ENCODE measurements around the gene UBE2M.

Gene UBE2M

DNA sequence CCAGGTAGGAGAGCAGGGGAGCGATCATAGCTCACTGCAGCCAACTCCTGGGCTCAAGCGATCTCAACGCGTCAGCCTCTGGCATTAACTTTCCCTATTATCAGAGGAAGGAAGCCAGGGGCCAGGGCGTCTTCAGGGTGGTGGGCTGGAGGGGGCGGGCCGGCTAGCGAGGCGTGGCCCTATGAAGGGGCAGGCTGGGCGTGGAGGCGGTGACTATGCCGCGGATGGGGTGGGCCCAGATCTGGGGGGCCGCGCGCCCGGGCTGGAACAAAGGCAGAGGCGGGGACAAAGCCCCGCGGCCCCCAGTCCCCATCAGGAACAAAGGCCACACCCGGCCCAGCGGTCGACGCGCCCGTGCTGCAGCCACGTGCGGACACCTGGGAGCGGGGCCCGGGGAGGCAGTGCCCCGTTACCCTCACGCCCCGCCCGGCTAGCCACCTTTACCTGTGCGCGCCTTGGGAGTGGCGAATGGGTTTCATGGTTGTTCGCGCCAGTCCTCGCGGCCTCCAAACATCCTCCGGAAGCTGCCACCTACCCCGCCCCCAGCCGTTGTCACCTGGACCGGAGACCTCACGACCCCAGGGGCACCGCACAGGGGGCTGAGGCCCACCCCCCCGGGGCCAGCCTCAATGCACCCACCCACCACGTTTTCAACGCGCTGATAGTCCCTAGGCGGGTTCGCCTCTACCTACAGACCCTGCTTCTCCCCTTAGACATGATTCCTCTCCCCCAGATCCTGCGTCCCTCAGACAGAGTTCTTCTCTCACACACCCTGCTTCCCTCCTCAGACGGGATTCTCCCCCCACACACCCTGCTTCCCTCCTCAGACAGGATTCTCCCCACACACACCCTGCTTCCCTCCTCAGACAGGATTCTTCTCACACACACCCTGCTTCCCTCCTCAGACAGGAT is 19.9 kb downstream of the UBE2M start:
- DNase-seq: no peak

DNA sequence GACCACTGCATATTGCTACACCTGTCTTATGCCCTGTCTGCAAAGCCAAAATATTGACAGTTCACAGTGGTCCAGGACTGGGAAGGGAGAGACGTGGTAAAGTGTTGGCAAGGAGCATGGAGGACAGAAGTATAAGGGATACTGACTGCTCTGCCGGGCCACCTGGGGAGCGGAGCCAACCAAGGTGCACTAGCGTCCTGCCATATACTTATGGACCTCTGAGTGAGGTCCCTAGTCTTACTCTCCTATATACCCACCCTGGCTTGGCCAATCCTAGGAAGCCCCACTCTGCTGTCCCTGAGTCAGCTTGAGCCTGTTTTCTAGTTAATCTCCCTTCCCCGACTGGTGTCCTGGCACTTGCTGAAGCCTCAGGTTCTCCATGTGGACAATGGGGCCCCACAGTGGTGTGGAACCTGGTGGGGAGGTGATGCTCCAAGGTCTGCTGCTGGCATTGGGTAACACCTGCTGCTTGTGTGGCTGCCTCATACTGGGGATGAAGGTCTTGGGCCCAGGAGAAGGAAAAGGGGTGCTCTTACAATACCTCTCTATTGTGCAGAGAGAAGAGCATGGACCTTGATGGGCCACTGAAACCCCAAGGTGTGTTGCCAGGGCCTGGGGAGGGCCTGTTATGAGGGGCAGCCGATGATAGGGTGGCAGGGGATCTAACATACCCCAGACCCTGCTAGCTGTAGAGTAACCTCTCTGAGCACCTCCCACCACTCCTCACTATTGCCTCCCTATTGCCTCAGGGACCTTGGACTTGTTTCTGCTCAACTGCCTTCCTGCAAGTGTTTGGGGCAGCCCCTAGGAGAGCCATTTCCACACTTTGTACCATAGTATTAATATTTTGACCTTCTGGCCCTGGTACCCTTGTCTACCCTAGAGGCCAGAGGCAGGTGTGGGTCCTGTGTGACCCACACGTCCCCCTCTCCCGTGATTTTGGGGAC is 21.3 kb downstream of the UBE2M start:
- no peak for DNase-seq

DNA sequence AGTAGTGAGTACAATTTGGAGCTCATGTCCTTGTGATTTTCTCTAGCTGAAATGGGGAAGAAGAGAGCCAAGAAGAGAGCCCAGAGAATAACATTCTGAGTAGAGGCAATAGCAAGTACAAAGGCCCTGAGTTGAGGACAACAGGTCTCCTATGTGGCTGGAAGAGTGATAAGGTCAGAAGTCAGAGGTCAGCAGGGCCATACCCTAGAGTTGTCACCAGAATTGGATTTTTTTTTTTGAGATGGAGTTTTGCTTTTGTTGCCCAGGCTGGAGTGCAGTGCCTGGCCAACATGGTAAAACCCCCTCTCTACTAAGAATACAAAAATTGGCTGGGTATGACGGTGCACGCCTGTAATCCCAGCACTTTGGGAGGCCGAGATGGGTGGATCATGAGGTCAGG is 22.6 kb downstream of the UBE2M start:
- no peak for DNase-seq

DNA sequence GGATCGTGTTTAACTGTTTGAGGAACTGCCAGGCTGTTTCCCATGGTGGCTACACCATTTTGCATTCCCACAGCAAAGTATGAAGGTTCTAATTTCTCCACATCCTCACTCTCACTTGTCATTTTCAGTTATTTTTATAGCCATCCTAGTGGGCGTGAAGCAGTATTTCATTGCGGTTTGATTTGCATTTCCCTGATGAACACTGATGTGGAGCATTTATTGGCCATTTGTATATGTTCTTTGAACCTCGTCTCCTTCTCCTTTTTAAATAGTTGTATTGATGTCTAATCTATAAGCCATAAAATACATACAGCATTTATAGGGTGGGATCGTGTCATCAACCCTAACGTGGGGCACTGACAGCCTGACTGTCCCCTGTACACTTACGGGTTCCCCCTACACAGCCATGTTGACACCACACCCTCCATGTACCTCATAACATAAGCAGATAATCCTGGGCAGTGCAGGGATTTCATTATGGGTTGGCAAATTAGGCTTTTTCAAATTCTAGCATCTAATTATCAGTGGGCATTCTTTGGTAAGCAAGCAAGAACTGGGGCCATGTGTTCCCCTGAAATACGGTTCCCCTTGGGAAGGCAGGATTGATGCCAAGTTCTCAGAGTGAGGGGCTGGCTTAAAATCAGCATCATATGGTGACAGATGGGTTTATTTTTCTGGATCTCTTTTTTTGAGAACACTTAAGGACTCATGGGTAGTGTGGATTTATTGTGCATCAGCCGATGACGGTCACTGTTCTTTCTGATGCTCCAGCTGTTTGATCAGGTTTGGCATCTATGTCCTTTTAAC is 27.2 kb downstream of the UBE2M start:
- no peak for DNase-seq

DNA sequence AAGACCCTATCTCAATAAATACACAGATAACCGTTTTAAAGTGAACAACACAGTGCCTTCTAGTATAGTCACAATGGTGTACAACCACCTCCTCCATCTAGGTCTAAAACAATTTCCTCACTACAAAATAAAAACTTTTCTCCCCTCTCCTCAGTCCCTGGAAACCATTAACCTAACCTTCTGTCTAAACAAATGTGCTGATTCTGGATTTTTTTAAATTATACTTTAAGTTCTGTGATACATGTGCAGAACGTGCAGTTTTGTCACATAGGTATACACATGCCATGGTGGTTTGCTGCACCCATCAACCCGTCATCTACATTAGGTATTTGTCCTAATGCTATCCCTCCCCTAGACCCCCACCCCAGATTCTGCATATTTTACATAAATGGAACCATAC is 29.0 kb downstream of the UBE2M start:
- DNase-seq: no peak

DNA sequence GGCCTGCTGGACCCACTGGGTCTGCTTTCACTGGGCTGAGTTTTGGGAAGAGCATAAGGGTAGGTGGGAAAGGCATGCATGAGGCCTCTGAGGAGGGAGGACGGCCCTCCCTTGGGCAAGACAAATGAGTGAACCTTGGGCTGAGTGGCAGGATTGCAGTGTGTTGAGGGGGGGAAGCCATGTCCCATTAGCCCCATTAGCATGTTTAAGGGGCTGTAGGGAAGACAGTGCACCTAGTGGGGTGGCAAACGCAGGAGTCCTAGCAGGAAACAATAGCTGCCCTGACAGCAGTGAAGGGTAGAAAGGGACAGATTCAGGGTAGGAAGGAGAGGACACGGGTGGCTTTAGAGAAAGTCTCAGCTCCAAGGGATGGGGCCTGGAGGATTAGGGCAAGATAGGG is 35.7 kb downstream of the UBE2M start:
- no peak for DNase-seq

DNA sequence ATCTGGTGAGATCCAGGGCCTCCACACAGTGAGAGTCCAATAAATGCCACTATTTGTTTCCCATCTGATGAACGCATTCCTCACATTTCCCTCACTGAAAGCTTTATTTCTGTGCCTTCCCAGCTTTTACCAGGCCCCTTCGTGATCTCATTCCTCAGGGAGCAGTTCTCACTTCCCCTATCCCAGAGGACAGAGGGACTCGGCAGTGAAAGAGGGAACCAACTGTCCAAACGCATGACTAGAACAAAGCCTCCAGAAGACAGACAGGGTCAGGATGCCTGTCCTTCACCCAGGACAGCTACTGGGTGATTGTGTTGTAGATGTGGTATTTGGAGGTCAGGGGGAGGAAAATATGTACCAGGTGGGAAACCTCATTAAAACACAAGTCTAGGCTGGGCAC is 36.8 kb downstream of the UBE2M start:
- no peak for DNase-seq

DNA sequence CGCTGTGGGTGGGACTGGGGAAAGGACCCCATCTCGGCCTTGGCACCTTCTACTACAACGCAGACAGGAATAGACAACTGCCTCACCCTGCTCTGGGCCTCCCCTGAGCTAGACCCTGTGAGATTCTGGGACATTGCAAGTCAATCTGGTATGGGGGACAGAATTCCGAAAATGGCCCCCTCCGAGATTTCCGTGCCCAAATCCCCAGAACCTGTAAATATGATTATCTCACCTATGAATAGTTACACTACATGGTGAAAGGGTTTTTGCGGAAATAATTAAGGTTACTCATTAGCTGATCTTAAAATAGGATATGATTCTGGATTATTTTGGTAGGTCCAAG is 38.2 kb downstream of the UBE2M start:
- no peak for DNase-seq

DNA sequence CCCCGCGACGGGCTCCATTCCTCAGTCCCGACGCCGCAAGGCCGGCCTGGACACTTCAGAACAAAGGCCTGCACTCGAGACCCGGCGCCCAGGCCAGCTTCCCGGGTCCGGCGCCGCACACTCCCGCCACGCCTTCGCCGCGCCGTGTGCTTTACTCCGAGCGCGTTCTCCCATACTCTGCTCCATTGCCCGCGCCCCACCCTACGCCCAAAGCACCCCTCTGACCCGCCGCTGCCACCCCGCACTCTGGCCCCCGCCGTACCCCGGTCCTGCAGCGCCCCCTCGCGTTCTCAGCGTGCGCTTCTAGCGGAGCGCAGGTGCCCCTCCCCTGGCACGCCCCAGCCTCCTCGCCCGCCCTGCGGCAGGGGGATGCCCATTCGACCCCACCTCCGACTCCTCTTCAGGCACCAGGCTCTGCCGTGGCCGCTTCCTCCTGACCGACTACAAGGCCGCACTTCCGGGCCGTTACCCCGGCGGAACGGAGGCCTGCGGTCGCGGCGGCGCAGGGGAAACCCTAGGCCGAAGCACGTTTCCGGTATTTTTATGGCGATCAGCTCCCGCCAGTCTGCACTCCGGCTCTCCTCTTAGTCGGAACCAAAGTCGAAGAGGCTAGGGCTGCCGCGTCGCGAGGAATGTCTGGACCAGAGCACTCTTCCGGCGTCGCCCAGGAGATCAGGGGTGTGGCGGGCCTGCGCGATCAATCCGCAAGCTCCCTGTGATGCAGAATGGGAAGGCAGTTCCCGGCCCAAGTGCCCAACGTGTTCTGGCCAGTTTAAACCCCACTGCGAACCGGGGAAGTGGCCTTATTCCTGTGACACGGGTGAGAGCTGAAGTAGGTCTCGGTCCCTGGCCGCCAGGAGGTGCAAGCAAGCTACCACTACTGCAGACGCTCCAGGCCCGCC is 38.8 kb downstream of the UBE2M start, which contains the start of gene ZBTB45:
ZBTB45 (minus strand) TSS at position 456 of the 902 bp plus-strand sequence. CDS start 2,137 bp downstream, outside the sequence.
- DNase-seq: peak; percentile 98

DNA sequence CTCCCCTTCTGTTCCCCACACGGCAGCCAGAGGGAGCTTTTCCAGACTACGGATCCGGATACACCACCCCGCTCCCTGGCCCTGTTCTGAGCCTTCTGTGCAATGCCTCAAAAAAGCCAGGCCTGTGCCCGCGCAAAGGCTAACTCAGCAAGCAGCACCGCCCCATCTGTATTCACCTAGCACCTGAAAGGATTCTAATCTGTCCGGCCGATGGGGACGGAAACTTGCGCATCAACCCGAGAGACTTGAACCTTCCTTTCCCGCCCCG is 39.4 kb downstream of the UBE2M start:
- DNase-seq: peak; percentile 79

DNA sequence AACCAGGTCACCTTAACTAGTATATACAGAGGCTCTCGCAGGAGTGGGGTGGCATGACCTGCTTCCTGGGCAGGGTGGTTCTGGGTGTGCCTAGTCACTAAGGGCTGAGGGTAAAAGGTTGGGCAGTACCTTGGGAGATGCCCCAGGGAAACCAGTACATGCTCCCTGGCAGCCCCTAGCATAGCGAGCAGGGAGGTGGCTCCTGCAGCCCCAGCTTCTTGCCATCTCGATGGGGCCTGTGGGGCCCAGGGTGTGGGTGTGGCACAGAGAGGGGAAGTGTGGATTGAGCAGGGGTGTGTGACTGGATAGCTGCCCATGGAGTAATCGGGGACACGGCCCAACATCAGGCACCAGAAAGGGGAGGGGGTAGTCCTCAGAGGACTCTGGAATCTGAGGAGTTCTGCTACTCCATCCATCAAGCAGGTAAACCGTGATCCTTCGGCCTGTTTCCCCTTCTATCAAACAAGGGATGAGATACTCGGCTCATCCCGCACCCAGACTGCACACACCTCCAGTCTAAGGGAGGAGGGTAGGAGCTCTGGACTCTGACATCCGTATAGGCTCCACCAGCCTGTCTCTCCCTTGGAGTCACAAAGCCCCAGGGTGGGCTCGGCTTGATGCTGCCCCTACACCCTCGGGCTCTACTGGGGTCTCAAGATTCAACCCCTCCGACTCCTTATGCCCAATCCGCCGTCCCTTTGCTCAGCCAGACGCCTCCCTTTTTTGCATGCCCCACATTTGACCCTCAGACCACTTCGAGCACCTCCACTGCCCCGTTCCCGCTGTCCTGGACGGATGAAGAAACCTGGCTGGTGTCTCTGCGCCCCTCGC is 39.9 kb downstream of the UBE2M start:
- DNase-seq: no peak

DNA sequence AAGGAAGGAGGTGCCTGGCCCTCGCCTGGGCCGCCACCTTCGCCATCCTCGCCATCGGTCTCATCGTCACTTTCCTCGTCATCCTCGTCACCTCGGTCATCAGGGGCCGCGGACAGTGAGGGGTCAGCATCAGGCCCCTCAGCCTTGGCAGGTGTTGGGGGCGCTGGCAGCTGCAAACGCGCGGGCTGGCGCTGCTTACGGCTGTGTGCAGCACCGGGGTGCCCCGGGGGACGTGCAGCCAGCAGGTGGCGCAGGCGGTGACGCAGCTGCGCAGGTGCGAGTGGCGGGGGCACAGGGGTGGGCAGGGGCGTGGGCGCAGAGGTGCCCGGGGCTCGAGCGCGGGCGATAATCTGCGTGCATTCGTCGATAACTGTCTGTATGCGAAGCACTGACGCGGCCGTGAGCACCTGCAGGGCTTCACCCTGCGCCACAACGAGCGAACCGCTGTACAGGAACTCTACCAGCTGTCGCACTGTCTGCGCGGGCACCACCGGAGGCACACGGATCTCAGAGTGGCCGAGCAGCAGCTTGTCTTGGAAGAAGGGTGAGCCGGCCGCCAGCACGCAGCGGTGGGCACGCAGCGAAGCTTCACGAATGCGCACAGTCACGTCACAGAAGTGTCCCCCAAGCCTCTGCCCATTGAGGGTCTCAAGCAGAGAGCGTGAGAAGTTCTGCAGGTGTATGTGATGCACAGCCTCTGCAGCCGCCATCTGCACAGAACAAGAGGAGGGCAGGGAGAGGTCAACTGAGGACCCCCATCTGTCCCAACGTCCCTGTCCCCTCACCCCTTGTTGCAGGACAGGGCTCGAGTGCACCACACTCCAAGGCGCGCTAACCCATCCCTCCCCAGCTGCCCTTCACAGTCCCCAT is 41.2 kb downstream of the UBE2M start:
- DNase-seq: no peak

DNA sequence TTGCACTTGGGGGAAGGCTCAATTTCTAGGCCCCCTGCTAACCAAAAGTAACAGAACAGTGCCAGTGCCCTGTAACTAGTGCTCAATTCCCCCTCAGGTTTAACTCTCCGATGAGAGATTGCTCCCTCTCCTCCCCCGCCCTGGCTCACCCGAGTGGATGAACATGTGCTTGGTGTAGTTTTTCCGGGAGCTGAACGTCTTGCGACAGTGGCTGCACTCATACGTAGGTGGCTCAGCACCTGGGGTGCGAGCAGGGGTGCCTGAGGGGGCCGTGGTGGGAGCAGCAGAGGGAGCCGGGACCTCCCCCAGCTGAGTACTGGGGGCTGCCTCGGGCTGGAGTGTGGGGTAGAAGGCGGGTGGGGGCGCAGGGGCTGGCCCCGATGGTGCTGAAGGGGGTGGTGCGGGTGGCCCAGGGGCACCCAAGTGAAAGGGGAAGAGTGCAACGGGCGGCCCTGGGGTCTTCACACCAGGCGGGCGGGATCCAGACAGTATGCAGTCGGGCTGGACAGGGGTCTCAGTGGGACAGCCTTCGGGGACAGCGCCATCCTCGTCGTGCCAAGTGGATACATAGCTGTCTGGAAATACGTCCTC is 42.1 kb downstream of the UBE2M start:
- no peak for DNase-seq

DNA sequence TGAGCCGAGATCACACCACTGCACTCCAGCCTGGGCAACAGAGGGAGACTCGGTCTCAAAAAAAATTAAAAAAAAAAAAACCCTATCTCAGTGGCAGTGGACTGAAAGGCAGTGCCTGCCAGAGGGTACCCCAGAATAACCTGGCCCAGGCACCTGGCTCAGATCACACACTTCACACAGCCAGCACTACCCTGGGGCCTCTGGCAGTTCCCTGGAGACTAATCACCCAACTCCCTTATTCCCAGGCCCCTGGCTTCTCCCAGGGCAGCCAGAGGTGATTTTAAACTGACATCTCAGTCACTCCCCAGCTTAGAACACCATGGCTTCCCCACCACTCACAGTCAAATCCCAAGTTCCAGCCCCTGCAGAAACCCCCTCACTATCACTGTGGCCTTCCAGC is 43.2 kb downstream of the UBE2M start:
- DNase-seq: no peak

DNA sequence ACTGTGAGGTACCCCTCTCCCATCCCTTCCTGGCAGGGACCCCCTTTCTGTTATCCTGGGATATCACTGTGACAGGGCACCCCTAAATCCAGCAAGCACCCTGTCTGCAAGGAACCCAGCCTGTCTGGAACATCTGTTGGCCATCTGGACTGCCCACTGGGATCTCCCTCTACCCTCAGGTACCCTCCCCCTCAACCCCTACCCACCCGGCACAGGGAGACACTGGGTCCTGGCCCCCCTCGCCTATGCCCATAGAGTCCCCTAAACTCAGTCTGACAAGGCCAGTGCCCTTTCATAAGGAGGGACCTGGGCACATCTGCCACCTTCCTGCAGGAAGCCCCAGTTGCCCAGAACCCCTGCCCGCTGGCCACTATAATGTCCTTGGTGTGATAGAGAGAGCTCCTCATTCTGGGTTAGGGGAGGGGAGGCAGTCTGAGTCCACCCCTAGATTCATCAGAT is 43.8 kb downstream of the UBE2M start:
- DNase-seq: no peak

DNA sequence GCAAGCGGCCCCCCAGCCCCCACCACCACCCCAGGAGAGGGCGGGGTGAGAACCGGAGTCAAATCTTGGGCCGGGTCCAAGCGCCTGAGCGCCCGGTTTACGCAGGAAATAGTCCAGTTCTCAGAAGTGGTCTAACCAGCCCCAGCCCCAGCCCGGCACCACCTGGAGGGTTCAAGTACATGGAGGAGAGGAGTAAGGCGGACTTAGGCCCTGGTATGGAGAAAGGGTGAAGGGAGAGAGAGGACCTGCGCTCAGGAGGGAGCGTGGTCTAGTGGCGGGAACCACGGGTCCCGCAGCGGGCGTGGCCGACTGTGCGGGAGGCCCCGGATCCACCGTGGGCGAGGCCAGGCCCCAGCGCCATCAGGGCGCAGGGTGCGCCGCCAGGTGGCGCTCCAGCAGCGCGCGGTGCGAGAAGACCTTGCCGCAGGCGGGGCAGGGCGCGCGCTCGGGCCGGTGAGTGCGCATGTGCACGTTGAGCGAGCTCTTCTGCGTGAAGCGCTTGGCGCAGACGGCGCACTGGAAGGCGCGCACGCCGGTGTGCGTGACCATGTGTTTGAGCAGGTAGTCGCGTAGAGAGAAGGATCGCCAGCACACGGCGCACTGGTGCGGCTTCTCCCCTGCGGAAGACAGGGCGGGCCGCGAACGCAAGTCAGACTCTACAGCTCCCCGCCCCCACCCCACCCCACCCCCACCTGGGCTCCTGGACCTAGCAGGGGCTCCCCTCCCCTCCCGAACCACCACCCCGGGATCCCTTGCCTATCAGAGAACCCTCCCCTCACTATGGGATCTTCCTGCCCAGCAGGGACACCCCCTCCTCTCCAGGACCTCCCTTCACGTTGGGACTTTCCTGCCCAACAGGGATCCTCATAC is 44.5 kb downstream of the UBE2M start:
- DNase-seq: peak; percentile 87

DNA sequence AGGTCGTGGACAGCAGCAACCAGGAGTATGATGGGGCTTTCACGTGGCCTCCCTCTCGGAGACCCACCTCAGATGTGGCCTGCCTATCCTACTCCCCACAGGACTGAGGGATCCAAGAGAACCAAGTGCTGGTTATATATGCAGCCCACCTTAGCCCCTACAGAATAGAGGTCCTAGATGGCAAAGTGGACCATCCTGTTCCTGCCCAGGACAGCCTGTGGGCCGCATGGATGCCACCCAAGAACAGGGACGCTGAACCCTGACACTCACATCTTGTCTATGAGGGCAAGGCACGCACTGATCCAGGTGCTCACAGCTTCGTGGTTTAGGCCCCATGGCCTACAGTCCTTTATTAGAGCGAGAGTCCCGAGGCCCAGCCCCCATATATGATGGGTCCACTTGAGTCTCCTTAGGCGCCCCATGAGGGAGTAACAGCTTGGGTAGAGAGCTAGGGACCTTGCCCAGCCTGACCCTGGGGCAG is 45.2 kb downstream of the UBE2M start:
- DNase-seq: no peak
